LNCAP (cell line): ENCODE results near the gene PDE5A.

Source experiments
- TF ChIP-seq, protein P1 (sequence below): fragments of 450-650 bp; IDR thresholded peaks from 2 replicates; pipeline ENCODE4 v1.5.1; 2017; ENCODE audit warnings: mild to moderate bottlenecking

The PDE5A gene

DNA sequence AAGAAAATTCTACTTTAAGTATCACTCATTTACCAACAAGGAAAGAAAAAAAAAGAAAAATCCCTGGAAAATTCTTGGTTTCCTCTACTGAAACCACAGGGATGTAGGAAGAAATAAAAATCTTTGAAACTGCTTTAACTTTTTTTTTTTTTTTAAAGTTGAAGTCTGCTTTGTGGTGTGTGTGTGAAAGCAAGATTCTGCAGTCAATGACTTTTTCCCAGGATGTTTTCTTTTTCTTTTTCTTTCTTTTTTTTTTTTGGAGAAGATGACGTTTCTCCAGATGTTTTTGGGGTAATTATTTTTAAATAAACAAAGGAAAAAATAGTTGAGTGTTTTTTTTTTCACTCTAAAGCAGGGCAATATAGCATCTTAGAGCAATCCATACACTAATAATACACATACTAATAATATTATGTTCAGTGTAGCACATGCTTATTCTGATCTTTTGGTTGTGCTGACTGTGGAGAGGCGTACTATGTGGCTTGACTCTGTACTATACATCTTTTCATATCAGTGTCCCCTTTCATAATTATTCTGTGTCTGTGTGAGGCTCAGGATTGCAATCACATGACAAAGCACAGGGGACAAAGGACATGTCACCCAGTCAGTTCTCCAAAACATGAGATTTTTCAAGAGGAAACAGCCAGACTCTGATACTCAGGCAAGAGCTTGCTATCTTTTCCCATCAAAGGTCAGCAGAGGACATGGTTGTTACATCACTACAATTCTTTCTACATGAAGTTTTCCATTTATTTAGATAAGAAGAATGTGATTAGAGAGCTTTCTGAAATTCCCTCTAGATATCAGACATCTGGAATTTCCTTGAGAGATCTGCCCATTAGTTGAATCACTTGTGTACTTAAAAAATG, 111.0 kb downstream of the PDE5A start:
- TF ChIP-seq, protein P1, sequence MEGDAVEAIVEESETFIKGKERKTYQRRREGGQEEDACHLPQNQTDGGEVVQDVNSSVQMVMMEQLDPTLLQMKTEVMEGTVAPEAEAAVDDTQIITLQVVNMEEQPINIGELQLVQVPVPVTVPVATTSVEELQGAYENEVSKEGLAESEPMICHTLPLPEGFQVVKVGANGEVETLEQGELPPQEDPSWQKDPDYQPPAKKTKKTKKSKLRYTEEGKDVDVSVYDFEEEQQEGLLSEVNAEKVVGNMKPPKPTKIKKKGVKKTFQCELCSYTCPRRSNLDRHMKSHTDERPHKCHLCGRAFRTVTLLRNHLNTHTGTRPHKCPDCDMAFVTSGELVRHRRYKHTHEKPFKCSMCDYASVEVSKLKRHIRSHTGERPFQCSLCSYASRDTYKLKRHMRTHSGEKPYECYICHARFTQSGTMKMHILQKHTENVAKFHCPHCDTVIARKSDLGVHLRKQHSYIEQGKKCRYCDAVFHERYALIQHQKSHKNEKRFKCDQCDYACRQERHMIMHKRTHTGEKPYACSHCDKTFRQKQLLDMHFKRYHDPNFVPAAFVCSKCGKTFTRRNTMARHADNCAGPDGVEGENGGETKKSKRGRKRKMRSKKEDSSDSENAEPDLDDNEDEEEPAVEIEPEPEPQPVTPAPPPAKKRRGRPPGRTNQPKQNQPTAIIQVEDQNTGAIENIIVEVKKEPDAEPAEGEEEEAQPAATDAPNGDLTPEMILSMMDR: no peak

DNA sequence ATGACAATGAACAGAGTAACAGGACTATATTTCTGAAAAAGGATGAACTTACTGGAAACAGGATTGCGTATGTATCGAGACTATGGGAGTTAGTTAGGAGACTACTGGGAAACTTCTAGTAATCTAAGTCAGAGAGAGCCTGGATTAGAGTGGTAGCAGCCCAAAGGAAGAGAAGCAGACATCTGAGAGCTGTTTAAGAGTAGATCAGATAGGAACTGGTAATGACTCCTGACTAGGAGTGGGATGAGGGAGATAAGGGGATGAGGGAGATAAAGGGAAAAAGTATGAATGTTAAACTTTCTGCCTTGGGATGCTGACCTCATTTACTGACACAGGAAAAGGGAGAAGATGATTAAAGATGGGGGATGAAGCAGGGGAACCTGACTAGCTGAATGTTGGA, 116.2 kb downstream of the PDE5A start:
- TF ChIP-seq, protein P1: no peak

DNA sequence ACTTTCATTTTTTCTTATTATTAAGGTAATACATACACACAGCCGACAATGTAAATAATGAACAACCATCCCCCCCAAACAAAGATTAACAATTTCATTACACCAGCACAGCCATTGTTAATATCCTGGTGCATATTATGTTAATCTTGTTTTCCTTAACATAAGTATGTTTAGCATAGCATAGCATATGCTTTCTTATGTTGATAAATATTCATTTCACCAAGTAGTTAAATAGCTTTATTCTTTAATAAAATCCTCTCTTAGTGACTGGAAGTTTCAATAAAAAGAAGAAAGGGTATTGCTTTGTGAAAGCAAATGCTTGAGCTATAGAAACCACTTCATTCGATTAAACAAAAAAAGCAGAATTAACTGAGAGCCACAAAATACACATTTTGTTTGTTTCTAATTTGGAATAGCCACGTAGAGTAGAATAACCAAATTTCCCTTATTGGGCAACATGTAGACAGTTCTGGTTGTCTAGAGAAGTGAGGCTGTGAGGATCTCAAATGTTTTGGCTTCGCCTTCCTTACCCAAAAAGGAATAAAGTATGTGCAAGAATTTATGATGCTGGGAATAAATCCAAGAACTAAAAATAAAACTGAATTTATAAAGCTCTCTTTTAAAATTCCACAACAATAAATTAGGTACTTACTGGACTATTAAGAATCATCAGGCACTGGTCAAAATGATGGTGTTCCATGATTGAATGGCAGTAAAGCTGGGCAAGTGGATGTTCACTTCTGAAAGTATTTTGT, 118.0 kb downstream of the PDE5A start:
- TF ChIP-seq, protein P1: no peak

DNA sequence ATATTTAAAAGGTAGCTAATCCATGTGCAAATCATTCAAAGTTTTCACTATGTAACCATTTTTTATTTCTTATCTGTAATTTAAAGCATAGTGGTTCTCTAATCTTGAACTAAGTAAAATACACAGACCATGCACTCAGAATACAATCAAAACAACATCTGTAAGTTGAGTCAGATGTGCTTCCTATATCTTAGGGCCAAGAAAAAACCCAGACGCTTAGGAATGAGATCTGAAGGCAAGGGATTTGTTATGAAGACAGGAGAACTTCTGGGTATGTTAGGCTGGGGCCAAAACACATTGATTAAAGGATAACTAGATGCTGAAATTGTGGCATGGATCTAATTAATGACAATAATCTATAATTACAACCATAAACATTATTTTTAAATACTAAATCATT, 120.3 kb downstream of the PDE5A start:
- TF ChIP-seq, protein P1: no peak

DNA sequence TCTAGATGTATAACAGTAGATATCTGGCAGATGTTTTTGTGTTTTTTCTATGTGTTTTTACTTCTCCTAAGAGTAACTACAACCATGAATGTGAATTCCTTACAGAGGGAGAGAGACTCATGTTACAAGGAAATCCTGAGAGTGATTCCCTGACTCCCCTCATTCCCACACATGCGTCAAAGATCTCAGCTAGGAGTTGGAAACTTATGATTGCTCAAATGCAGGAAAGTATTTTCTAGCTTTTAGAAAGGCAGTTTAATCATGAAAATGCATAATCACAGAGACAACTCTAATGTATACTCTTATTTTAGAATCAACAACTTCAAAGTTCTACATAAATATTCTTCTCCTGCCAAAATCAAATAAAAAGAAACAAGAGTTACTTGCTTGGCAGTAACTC, 121.8 kb downstream of the PDE5A start:
- TF ChIP-seq, protein P1: no peak

DNA sequence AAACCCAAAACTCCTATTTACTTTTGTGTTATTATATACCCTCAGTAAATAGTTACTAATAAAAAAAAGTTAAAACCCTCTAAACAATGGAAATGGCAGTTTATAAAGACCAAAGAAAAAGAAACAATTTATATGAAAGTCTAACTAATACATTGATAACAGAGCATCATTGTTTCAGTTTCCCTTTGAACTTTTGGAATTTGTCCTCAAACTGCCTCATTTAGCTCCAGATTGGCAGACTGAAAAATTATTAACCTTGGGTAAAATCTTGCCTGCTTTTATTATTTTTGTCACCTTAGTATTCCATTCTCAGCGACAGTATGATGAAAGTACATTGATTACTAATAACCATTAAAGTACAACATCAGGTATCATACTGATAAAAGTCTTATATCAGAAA, 124.0 kb downstream of the PDE5A start:
- TF ChIP-seq, protein P1: no peak

DNA sequence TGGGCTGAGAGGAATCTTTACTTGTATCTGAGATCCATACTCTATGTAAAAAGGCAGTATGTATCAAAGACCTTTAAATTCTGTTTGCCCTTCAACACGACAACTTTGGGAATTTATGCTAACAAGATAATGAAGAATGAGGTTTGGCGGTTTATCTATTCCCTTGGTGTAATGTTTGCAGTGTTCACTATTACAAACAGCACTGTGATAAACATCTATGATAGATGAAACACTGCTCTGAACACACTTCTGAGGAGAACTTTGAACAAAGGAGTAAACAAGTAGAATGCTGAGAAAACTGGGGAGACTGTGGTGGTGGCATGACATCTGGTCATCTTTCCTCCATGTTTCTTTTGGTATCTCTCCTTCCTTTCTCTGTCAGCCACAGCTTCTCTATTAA, 126.9 kb downstream of the PDE5A start:
- TF ChIP-seq, protein P1: no peak
